Measurements from ENCODE around the gene ASPHD1.

The ASPHD1 gene

GRCh38 chr16:29906520-29907244 lies 6.4 kb downstream of the ASPHD1 start:
- Histone ChIP-seq H3K18ac (ENCODE audit: low read depth in 1 of 2, low read length in 2 of 2) (no peak overlapping the region), H3K23ac (ENCODE audit: low read length in 2 of 2) (no peak overlapping the region), H4K91ac (ENCODE audit: low read length) (no peak overlapping the region), H3K27me3 (ENCODE audit: control insufficient read depth in 1 of 2, insufficient read depth in 1 of 2, low read length in 2 of 2) (no peaks in the 10 kb centered on the region), H3K9me3 (ENCODE audit: control insufficient read depth, low read length) (no peaks in the 10 kb centered on the region), H2AFZ (ENCODE audit: low read depth, low read length) (no peak overlapping the region), H2BK15ac (ENCODE audit: low read depth, poor library complexity, severe bottlenecking) (no peak overlapping the region), H2BK12ac (ENCODE audit: low read length in 2 of 2) (no peak overlapping the region), H4K8ac (ENCODE audit: low read length) (no peak overlapping the region), H3K4me3 (ENCODE audit: insufficient read depth in 1 of 2, low read depth in 1 of 2, low read length in 2 of 2) (no peak overlapping the region), H3K4ac (ENCODE audit: low read depth in 1 of 2, low read length in 2 of 2) (no peak overlapping the region), H3K9ac (ENCODE audit: low read length) (no peak overlapping the region), H3K4me1 (ENCODE audit: control insufficient read depth, insufficient read depth, low read depth, low read length) (peaks cover 9% of the 10 kb centered on the region), H3K14ac (ENCODE audit: low read length in 2 of 2) (no peak overlapping the region), H2BK120ac (ENCODE audit: low read depth, low read length) (no peak overlapping the region), H3K36me3 (ENCODE audit: control insufficient read depth in 1 of 2, insufficient read depth in 2 of 2, low read depth in 1 of 2, low read length in 2 of 2) (peaks cover 19 to 46% of the 10 kb centered on the region in 2 experiments), H3K79me1 (replicated peaks; ENCODE audit: low read length, poor library complexity, severe bottlenecking) (peaks cover 15% of the 10 kb centered on the region), H2BK5ac (ENCODE audit: low read depth, low read length, poor library complexity, severe bottlenecking) (no peak overlapping the region), H3K27ac (ENCODE audit: low read length, poor library complexity, severe bottlenecking) (no peak overlapping the region), H3K4me2 (ENCODE audit: low read length, poor library complexity, severe bottlenecking) (no peak overlapping the region), H2AK5ac (ENCODE audit: low read length, severe bottlenecking) (no peak overlapping the region)
- WGBS: 95% methylated on average over 23 of the region's 23 CpGs
- DNase-seq: no peak

- Histone ChIP-seq H2BK15ac (ENCODE audit: low read depth, poor library complexity, severe bottlenecking) (no peak overlapping the region), H3K4ac (ENCODE audit: low read depth in 1 of 2, low read length in 2 of 2) (no peak overlapping the region), H3K18ac (ENCODE audit: low read depth in 1 of 2, low read length in 2 of 2) (no peak overlapping the region), H3K27me3 (ENCODE audit: control insufficient read depth in 1 of 2, insufficient read depth in 1 of 2, low read length in 2 of 2) (no peaks in the 10 kb centered on the region), H3K36me3 (ENCODE audit: control insufficient read depth in 1 of 2, insufficient read depth in 2 of 2, low read depth in 1 of 2, low read length in 2 of 2) (peaks cover 19 to 51% of the 10 kb centered on the region in 2 experiments), H3K9ac (ENCODE audit: low read length) (no peak overlapping the region), H2AK5ac (ENCODE audit: low read length, severe bottlenecking) (no peak overlapping the region), H3K4me2 (ENCODE audit: low read length, poor library complexity, severe bottlenecking) (no peak overlapping the region), H3K23ac (ENCODE audit: low read length in 2 of 2) (no peak overlapping the region), H3K14ac (ENCODE audit: low read length in 2 of 2) (no peak overlapping the region), H4K91ac (ENCODE audit: low read length) (no peak overlapping the region), H2BK120ac (ENCODE audit: low read depth, low read length) (no peak overlapping the region), H3K79me1 (replicated peaks; ENCODE audit: low read length, poor library complexity, severe bottlenecking) (peaks cover 15% of the 10 kb centered on the region), H2AFZ (ENCODE audit: low read depth, low read length) (no peak overlapping the region), H3K27ac (ENCODE audit: low read length, poor library complexity, severe bottlenecking) (no peak overlapping the region), H3K4me1 (ENCODE audit: control insufficient read depth, insufficient read depth, low read depth, low read length) (peaks cover 4% of the 10 kb centered on the region), H4K8ac (ENCODE audit: low read length) (no peak overlapping the region), H3K9me3 (ENCODE audit: control insufficient read depth, low read length) (no peaks in the 10 kb centered on the region), H2BK5ac (ENCODE audit: low read depth, low read length, poor library complexity, severe bottlenecking) (no peak overlapping the region), H2BK12ac (ENCODE audit: low read length in 2 of 2) (no peak overlapping the region), H3K4me3 (ENCODE audit: insufficient read depth in 1 of 2, low read depth in 1 of 2, low read length in 2 of 2) (no peak overlapping the region)
- DNase-seq: no peak
- 41% methylated on average over 1 of the region's 2 CpGs for WGBS
These were observed 7.7 kb downstream of the ASPHD1 start for GRCh38 chr16:29907973-29908372.

GRCh38 chr16:29908719-29909220 lies 8.5 kb downstream of the ASPHD1 start:
- H4K91ac ChIP-seq (ENCODE audit: low read length): no peak overlapping the region
- no peak overlapping the region for H3K23ac ChIP-seq (ENCODE audit: low read length in 2 of 2)
- no peak overlapping the region for H3K4me3 ChIP-seq (ENCODE audit: insufficient read depth in 1 of 2, low read depth in 1 of 2, low read length in 2 of 2)
- H3K36me3 ChIP-seq (ENCODE audit: control insufficient read depth in 1 of 2, insufficient read depth in 2 of 2, low read depth in 1 of 2, low read length in 2 of 2): peaks cover 25 to 50% of the 10 kb centered on the region in 2 experiments
- H2BK120ac ChIP-seq (ENCODE audit: low read depth, low read length): no peak overlapping the region
- H3K79me1 ChIP-seq (replicated peaks; ENCODE audit: low read length, poor library complexity, severe bottlenecking): peaks cover 9% of the 10 kb centered on the region
- no peak overlapping the region for H3K9ac ChIP-seq (ENCODE audit: low read length)
- no peaks in the 10 kb centered on the region for H3K9me3 ChIP-seq (ENCODE audit: control insufficient read depth, low read length)
- no peaks in the 10 kb centered on the region for H3K27me3 ChIP-seq (ENCODE audit: control insufficient read depth in 1 of 2, insufficient read depth in 1 of 2, low read length in 2 of 2)
- peaks cover 4% of the 10 kb centered on the region for H3K4me1 ChIP-seq (ENCODE audit: control insufficient read depth, insufficient read depth, low read depth, low read length)
- no peak overlapping the region for H3K14ac ChIP-seq (ENCODE audit: low read length in 2 of 2)
- no peak overlapping the region for H2AK5ac ChIP-seq (ENCODE audit: low read length, severe bottlenecking)
- H2BK5ac ChIP-seq (ENCODE audit: low read depth, low read length, poor library complexity, severe bottlenecking): no peak overlapping the region
- DNase-seq: no peak
- no peak overlapping the region for H3K4ac ChIP-seq (ENCODE audit: low read depth in 1 of 2, low read length in 2 of 2)
- no peak overlapping the region for H2AFZ ChIP-seq (ENCODE audit: low read depth, low read length)
- WGBS: no CpG with 5 or more reads among the region's 2 CpGs
- H4K8ac ChIP-seq (ENCODE audit: low read length): no peak overlapping the region
- no peak overlapping the region for H3K18ac ChIP-seq (ENCODE audit: low read depth in 1 of 2, low read length in 2 of 2)
- no peak overlapping the region for H3K27ac ChIP-seq (ENCODE audit: low read length, poor library complexity, severe bottlenecking)
- H2BK15ac ChIP-seq (ENCODE audit: low read depth, poor library complexity, severe bottlenecking): no peak overlapping the region
- H3K4me2 ChIP-seq (ENCODE audit: low read length, poor library complexity, severe bottlenecking): no peak overlapping the region
- no peak overlapping the region for H2BK12ac ChIP-seq (ENCODE audit: low read length in 2 of 2)

- Histone ChIP-seq H3K14ac (ENCODE audit: low read length in 2 of 2) (no peak overlapping the region), H3K9ac (ENCODE audit: low read length) (no peak overlapping the region), H2BK120ac (ENCODE audit: low read depth, low read length) (no peak overlapping the region), H2BK5ac (ENCODE audit: low read depth, low read length, poor library complexity, severe bottlenecking) (no peak overlapping the region), H3K9me3 (ENCODE audit: control insufficient read depth, low read length) (no peaks in the 10 kb centered on the region), H4K91ac (ENCODE audit: low read length) (no peak overlapping the region), H3K27ac (ENCODE audit: low read length, poor library complexity, severe bottlenecking) (no peak overlapping the region), H3K4me2 (ENCODE audit: low read length, poor library complexity, severe bottlenecking) (no peak overlapping the region), H3K79me1 (replicated peaks; ENCODE audit: low read length, poor library complexity, severe bottlenecking) (peaks cover 13% of the 10 kb centered on the region), H3K23ac (ENCODE audit: low read length in 2 of 2) (no peak overlapping the region), H3K4me3 (ENCODE audit: insufficient read depth in 1 of 2, low read depth in 1 of 2, low read length in 2 of 2) (no peak overlapping the region), H2BK15ac (ENCODE audit: low read depth, poor library complexity, severe bottlenecking) (no peak overlapping the region), H3K27me3 (ENCODE audit: control insufficient read depth in 1 of 2, insufficient read depth in 1 of 2, low read length in 2 of 2) (no peaks in the 10 kb centered on the region), H3K4me1 (ENCODE audit: control insufficient read depth, insufficient read depth, low read depth, low read length) (peaks cover 4% of the 10 kb centered on the region), H2AK5ac (ENCODE audit: low read length, severe bottlenecking) (no peak overlapping the region), H3K18ac (ENCODE audit: low read depth in 1 of 2, low read length in 2 of 2) (no peak overlapping the region), H3K4ac (ENCODE audit: low read depth in 1 of 2, low read length in 2 of 2) (no peak overlapping the region), H3K36me3 (ENCODE audit: control insufficient read depth in 1 of 2, insufficient read depth in 2 of 2, low read depth in 1 of 2, low read length in 2 of 2) (peaks cover 31 to 54% of the 10 kb centered on the region in 2 experiments), H4K8ac (ENCODE audit: low read length) (no peak overlapping the region), H2BK12ac (ENCODE audit: low read length in 2 of 2) (no peak overlapping the region), H2AFZ (ENCODE audit: low read depth, low read length) (no peak overlapping the region)
- 71% methylated on average over 1 of the region's 2 CpGs for WGBS
- peak; percentile 47 for DNase-seq
These were observed 9.1 kb downstream of the ASPHD1 start for GRCh38 chr16:29909391-29909790.

Measured in mesenchymal stem cell (in vitro differentiated cells and primary cell).